Ishikawa (cell line): Measurements from ENCODE around the gene RNF220.

Experiments
- CEBPB ChIP-seq: IDR thresholded peaks from 2 replicates; pipeline ENCODE4 v1.6.1; 2012
- EGR1 ChIP-seq: IDR thresholded peaks from 2 replicates; pipeline ENCODE4 v1.6.1; 2012
- EP300 ChIP-seq: IDR thresholded peaks from 2 replicates; pipeline ENCODE4 v1.6.1; 2012; ENCODE audit warnings: borderline replicate concordance
- FOXM1 ChIP-seq: IDR thresholded peaks from 2 replicates; pipeline ENCODE4 v1.6.1; 2012; ENCODE audit warnings: low read depth, borderline replicate concordance
- NFIC ChIP-seq: IDR thresholded peaks from 2 replicates; pipeline ENCODE4 v1.6.1; 2012
- RAD21 ChIP-seq: IDR thresholded peaks from 2 replicates; pipeline ENCODE4 v1.6.1; 2012; ENCODE audit warnings: low read depth
- TAF1 ChIP-seq: IDR thresholded peaks from 2 replicates; pipeline ENCODE4 v1.6.1; 2012; ENCODE audit warnings: low read depth, mild to moderate bottlenecking
- TCF12 ChIP-seq: IDR thresholded peaks from 2 replicates; pipeline ENCODE4 v1.6.1; 2012; ENCODE audit warnings: low read depth
- TEAD4 ChIP-seq: IDR thresholded peaks from 2 replicates; pipeline ENCODE4 v1.6.1; 2012
- YY1 ChIP-seq: IDR thresholded peaks from 2 replicates; pipeline ENCODE4 v1.6.1; 2012; ENCODE audit warnings: low read depth
- ZBTB7A ChIP-seq: IDR thresholded peaks from 2 replicates; pipeline ENCODE4 v1.6.1; 2012; ENCODE audit warnings: low read depth
- TF ChIP-seq, protein P1 (sequence below): IDR thresholded peaks from 2 replicates; pipeline ENCODE4 v1.6.1; 2012
- TF ChIP-seq, protein P2 (sequence below): IDR thresholded peaks from 2 replicates; pipeline ENCODE4 v1.6.1; 2012; ENCODE audit warnings: low read depth, mild to moderate bottlenecking
- TF ChIP-seq, protein P3 (sequence below): IDR thresholded peaks from 2 replicates; pipeline ENCODE4 v1.6.1; 2012

GRCh38 chr1:44489481-44489880 is 84.4 kb downstream of the RNF220 start:
- TF ChIP-seq RAD21 (no peak), EP300 (no peak), FOXM1 (no peak), TAF1 (no peak), YY1 (no peak), EGR1 (no peak), NFIC (no peak), TCF12 (no peak), CEBPB (no peak), TEAD4 (no peak), ZBTB7A (no peak)
- TF ChIP-seq, protein P1, sequence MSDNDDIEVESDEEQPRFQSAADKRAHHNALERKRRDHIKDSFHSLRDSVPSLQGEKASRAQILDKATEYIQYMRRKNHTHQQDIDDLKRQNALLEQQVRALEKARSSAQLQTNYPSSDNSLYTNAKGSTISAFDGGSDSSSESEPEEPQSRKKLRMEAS: no peak
- TF ChIP-seq, protein P2, sequence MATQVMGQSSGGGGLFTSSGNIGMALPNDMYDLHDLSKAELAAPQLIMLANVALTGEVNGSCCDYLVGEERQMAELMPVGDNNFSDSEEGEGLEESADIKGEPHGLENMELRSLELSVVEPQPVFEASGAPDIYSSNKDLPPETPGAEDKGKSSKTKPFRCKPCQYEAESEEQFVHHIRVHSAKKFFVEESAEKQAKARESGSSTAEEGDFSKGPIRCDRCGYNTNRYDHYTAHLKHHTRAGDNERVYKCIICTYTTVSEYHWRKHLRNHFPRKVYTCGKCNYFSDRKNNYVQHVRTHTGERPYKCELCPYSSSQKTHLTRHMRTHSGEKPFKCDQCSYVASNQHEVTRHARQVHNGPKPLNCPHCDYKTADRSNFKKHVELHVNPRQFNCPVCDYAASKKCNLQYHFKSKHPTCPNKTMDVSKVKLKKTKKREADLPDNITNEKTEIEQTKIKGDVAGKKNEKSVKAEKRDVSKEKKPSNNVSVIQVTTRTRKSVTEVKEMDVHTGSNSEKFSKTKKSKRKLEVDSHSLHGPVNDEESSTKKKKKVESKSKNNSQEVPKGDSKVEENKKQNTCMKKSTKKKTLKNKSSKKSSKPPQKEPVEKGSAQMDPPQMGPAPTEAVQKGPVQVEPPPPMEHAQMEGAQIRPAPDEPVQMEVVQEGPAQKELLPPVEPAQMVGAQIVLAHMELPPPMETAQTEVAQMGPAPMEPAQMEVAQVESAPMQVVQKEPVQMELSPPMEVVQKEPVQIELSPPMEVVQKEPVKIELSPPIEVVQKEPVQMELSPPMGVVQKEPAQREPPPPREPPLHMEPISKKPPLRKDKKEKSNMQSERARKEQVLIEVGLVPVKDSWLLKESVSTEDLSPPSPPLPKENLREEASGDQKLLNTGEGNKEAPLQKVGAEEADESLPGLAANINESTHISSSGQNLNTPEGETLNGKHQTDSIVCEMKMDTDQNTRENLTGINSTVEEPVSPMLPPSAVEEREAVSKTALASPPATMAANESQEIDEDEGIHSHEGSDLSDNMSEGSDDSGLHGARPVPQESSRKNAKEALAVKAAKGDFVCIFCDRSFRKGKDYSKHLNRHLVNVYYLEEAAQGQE: no peak
- TF ChIP-seq, protein P3, sequence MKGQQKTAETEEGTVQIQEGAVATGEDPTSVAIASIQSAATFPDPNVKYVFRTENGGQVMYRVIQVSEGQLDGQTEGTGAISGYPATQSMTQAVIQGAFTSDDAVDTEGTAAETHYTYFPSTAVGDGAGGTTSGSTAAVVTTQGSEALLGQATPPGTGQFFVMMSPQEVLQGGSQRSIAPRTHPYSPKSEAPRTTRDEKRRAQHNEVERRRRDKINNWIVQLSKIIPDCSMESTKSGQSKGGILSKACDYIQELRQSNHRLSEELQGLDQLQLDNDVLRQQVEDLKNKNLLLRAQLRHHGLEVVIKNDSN: no peak
